SK-N-SH (cell line): ENCODE results near the gene RNF214. TPM values are rescaled to one million over a fixed set of nuclear protein-coding genes. Genes with fewer than 3 reads are reported as not detected.

Experiments
- CTCF ChIA-PET: fragments of 300-600, 350-600 bp; formaldehyde crosslinking; extraction: SDS; loops from one replicate; lab custom pipeline; 2021; lab: Yijun Ruan, JAX
- POLR2A ChIA-PET: fragments of 350-600 bp; sonication (Branson Sonifier 250); formaldehyde crosslinking; extraction: SDS; loops from one replicate; lab custom pipeline; 2020; ENCODE audit warnings: antibody characterized with exemption, inconsistent platforms; lab: Yijun Ruan, JAX
- DNase-seq: peaks from one replicate; pipeline ENCODE4 v3.0.0; 2012
- H2AFZ ChIP-seq: fragments of 200-600 bp; sonication (generic); 2 replicates; pipeline ENCODE4 v1.8.1; 2016; ENCODE audit warnings: antibody characterized with exemption, mild to moderate bottlenecking, low read depth
- H3F3A ChIP-seq: fragments of 200-600 bp; sonication (generic); replicated peaks from 2 replicates; pipeline ENCODE3; 2016; ENCODE audit warnings: antibody characterized with exemption, mild to moderate bottlenecking; ENCODE audit not compliant: insufficient read depth
- H3K27ac ChIP-seq, 2 experiments: fragments of 200-500 bp in 1 of 2; fragments of 200-600 bp in 1 of 2; sonication (Bioruptor generic) in 1 of 2; sonication (generic), shearing (Covaris generic) in 1 of 2; 2 replicates each; pipeline versions ENCODE4 v1.5.1 to v1.6.1; 2014 to 2016; ENCODE audit warnings: low read depth in 2 of 2, inconsistent platforms in 1 of 2, low read length in 1 of 2, mild to moderate bottlenecking in 1 of 2, mixed read lengths in 1 of 2
- H3K27me3 ChIP-seq: fragments of 200-600 bp; sonication (generic), shearing (Covaris generic); 2 replicates; pipeline ENCODE4 v1.6.1; 2016; ENCODE audit warnings: mixed run types; ENCODE audit not compliant: insufficient read depth
- H3K36me3 ChIP-seq, 2 experiments: fragments of 200-500 bp in 1 of 2; fragments of 200-600 bp in 1 of 2; sonication (Bioruptor generic) in 1 of 2; sonication (generic) in 1 of 2; replicated peaks in 1 of 2; 2 replicates each; pipeline versions ENCODE3 to v1.5.1; 2014 to 2016; ENCODE audit warnings: low read length in 1 of 2, mild to moderate bottlenecking in 1 of 2; ENCODE audit not compliant: insufficient read depth in 2 of 2, control insufficient read depth in 1 of 2
- H3K4me1 ChIP-seq, 2 experiments: fragments of 200-500 bp in 1 of 2; fragments of 200-600 bp in 1 of 2; sonication (Bioruptor generic) in 1 of 2; sonication (generic), shearing (Covaris generic) in 1 of 2; 2 replicates each; pipeline versions ENCODE4 v1.5.1 to v1.6.1; 2014 to 2016; ENCODE audit warnings: low read depth in 1 of 2, low read length in 1 of 2, mixed run types in 1 of 2; ENCODE audit not compliant: insufficient read depth in 2 of 2, control insufficient read depth in 1 of 2
- H3K4me2 ChIP-seq: fragments of 200-600 bp; sonication (generic), shearing (Covaris generic); 2 replicates; pipeline ENCODE4 v1.6.1; 2017; ENCODE audit warnings: mixed run types
- H3K4me3 ChIP-seq, 2 experiments: fragments of 200-500 bp in 1 of 2; fragments of 200-600 bp in 1 of 2; sonication (Bioruptor generic) in 1 of 2; sonication (generic), shearing (Covaris generic) in 1 of 2; 2 replicates each; pipeline versions ENCODE4 v1.5.1 to v1.8.1; 2014 to 2016; ENCODE audit warnings: low read depth in 2 of 2, inconsistent platforms in 1 of 2, low read length in 1 of 2, mild to moderate bottlenecking in 1 of 2, mixed read lengths in 1 of 2, moderate library complexity in 1 of 2
- H3K79me2 ChIP-seq: fragments of 200-600 bp; sonication (generic); 2 replicates; pipeline ENCODE4 v1.8.1; 2017; ENCODE audit warnings: mild to moderate bottlenecking; ENCODE audit not compliant: insufficient read depth
- H3K9ac ChIP-seq: fragments of 200-600 bp; sonication (generic); 2 replicates; pipeline ENCODE4 v1.6.1; 2017; ENCODE audit warnings: mixed run types
- H3K9me2 ChIP-seq: fragments of 200-600 bp; sonication (generic); 2 replicates; pipeline ENCODE4 v1.6.1; 2017; ENCODE audit warnings: mixed run types
- H3K9me3 ChIP-seq: fragments of 200-600 bp; sonication (generic); 2 replicates; pipeline ENCODE4 v1.6.1; 2017; ENCODE audit warnings: mixed run types, mild to moderate bottlenecking, moderate library complexity
- H4K20me1 ChIP-seq: fragments of 200-600 bp; sonication (generic); 2 replicates; pipeline ENCODE4 v1.6.1; 2017; ENCODE audit warnings: mild to moderate bottlenecking, mixed run types; ENCODE audit not compliant: insufficient read depth
- CHD2 ChIP-seq: fragments of 150-350 bp; IDR thresholded peaks from 2 replicates; pipeline ENCODE4 v1.6.1; 2018; ENCODE audit warnings: low read length; ENCODE audit not compliant: partially characterized antibody
- CTCF ChIP-seq: fragments of 200-600 bp; sonication (generic); IDR thresholded peaks from 2 replicates; pipeline ENCODE4 v1.6.1; 2017; ENCODE audit warnings: antibody characterized with exemption, mild to moderate bottlenecking, moderate library complexity
- ELF1 ChIP-seq: IDR thresholded peaks from 2 replicates; pipeline ENCODE4 v1.4.0; 2012
- EZH2phosphoT487 ChIP-seq: fragments of 200-600 bp; sonication (generic); IDR thresholded peaks from 2 replicates; pipeline ENCODE4 v1.6.1; 2017; ENCODE audit warnings: low read depth, mixed run types, mild to moderate bottlenecking, antibody characterized with exemption, moderate library complexity, borderline replicate concordance
- FOSL2 ChIP-seq: IDR thresholded peaks from 2 replicates; pipeline ENCODE4 v1.4.0; 2012; ENCODE audit warnings: low read depth, mild to moderate bottlenecking, moderate library complexity, borderline replicate concordance
- FOXM1 ChIP-seq: IDR thresholded peaks from 2 replicates; pipeline ENCODE4 v1.4.0; 2012; ENCODE audit warnings: low read depth, mild to moderate bottlenecking
- GABPA ChIP-seq: IDR thresholded peaks from 2 replicates; pipeline ENCODE4 v1.4.0; 2012; ENCODE audit warnings: low read depth, mild to moderate bottlenecking
- MEF2A ChIP-seq: IDR thresholded peaks from 2 replicates; pipeline ENCODE4 v1.4.0; 2012; ENCODE audit warnings: low read depth, borderline replicate concordance
- NRF1 ChIP-seq: IDR thresholded peaks from 2 replicates; pipeline ENCODE4 v1.6.1; 2012; ENCODE audit warnings: low read depth, mild to moderate bottlenecking, low read length
- PBX3 ChIP-seq: IDR thresholded peaks from 2 replicates; pipeline ENCODE4; 2012
- RAD21 ChIP-seq: IDR thresholded peaks from 2 replicates; pipeline ENCODE4 v1.6.1; 2012; ENCODE audit warnings: mild to moderate bottlenecking, low read length
- RFX5 ChIP-seq: IDR thresholded peaks from 2 replicates; pipeline ENCODE4 v1.6.1; 2012; ENCODE audit warnings: mild to moderate bottlenecking, improper control_type of control experiment, low read length
- SIN3A ChIP-seq: IDR thresholded peaks from 2 replicates; pipeline ENCODE4 v1.6.1; 2012; ENCODE audit warnings: low read depth, mild to moderate bottlenecking, low read length, moderate library complexity, borderline replicate concordance
- SMC3 ChIP-seq: IDR thresholded peaks from 2 replicates; pipeline ENCODE4 v1.6.1; 2012; ENCODE audit warnings: low read depth, low read length, improper control_type of control experiment
- TAF1 ChIP-seq: IDR thresholded peaks from 2 replicates; pipeline ENCODE4 v1.6.1; 2012; ENCODE audit warnings: low read depth, mild to moderate bottlenecking, low read length, moderate library complexity, borderline replicate concordance
- TCF12 ChIP-seq: IDR thresholded peaks from 2 replicates; pipeline ENCODE4 v1.4.0; 2012
- TEAD4 ChIP-seq: IDR thresholded peaks from 2 replicates; pipeline ENCODE4 v1.4.0; 2012; ENCODE audit warnings: mild to moderate bottlenecking, borderline replicate concordance; ENCODE audit not compliant: insufficient read depth
- USF1 ChIP-seq: IDR thresholded peaks from 2 replicates; pipeline ENCODE4 v1.4.0; 2012; ENCODE audit warnings: low read depth, borderline replicate concordance
- USF2 ChIP-seq: fragments of 150-350 bp; IDR thresholded peaks from 2 replicates; pipeline ENCODE4 v1.6.1; 2017; ENCODE audit warnings: antibody characterized with exemption, low read length, low read depth, borderline replicate concordance
- WGBS: methylation state at CpG from one replicate; pipeline ENCODE4 v1.1.6; 2017; ENCODE audit warnings: low lambda C conversion rate; 5-methylcytosine and 5-hydroxymethylcytosine counted together
- polyA plus RNA-seq, 3 experiments: library from polyadenylated mRNA; depleted of rRNA; stranded (reverse); fragments of >200 nt; gene quantifications; 2 replicates each; pipeline ENCODE4 v1.2.3, GENCODE V29; 2012

RNF214 gene
- polyA plus RNA-seq, 1 of the 3 experiments (the other 2 are of a cell fraction), result 15.4 TPM

- Histone ChIP-seq H4K20me1 (no peaks in the 10 kb centered on the region), H3K4me3 (no peak overlapping the region), H3K4me1 (peaks cover 6 to 9% of the 10 kb centered on the region in 2 experiments; a peak in 3 of 4 replicates), H3F3A (peaks cover 4% of the 10 kb centered on the region), H3K79me2 (peaks cover 29% of the 10 kb centered on the region), H3K36me3 (peaks cover 0 to 11% of the 10 kb centered on the region in 2 experiments), H2AFZ (no peak overlapping the region), H3K9me3 (no peaks in the 10 kb centered on the region), H3K9me2 (no peaks in the 10 kb centered on the region), H3K9ac (no peak overlapping the region), H3K27ac (no peak overlapping the region), H3K27me3 (no peaks in the 10 kb centered on the region), H3K4me2 (no peak overlapping the region)
- POLR2A ChIA-PET, result no interaction called here
- DNase-seq, result no peak
- CTCF ChIA-PET, result no interaction called here
- TF ChIP-seq ELF1 (no peak), SMC3 (no peak), MEF2A (no peak), TAF1 (no peak), CHD2 (no peak), SIN3A (no peak), TEAD4 (no peak), NRF1 (no peak), USF1 (no peak), EZH2phosphoT487 (no peak), RAD21 (no peak), TCF12 (no peak), PBX3 (no peak), RFX5 (no peak), FOXM1 (no peak), FOSL2 (no peak), USF2 (no peak), GABPA (no peak), CTCF (no peak)
- WGBS, result 86% methylated on average over 4 of the region's 4 CpGs
Observed at GRCh38 chr11:117195258-117195657, 37.2 kb upstream of the RNF214 start.
